Left ventricle myocardium inferior (tissue), 1 donor: Measurements from ENCODE around the gene INPP4B. TPM values are rescaled to one million over a fixed set of nuclear protein-coding genes. Genes with fewer than 3 reads are reported as not detected.

Source experiments
- DNase-seq: peaks from one replicate; pipeline ENCODE4 v3.0.0-alpha.2; 2020
- H3K27ac ChIP-seq: fragments of 200-600 bp; replicated peaks from 2 replicates; pipeline ENCODE4 v1.8.0; 2021
- H3K27me3 ChIP-seq: fragments of 200-600 bp; 2 replicates; pipeline ENCODE4 v1.8.0; 2021; ENCODE audit warnings: low read depth
- H3K36me3 ChIP-seq: fragments of 200-600 bp; 2 replicates; pipeline ENCODE4 v1.8.0; 2021
- H3K4me1 ChIP-seq: fragments of 200-600 bp; 2 replicates; pipeline ENCODE4 v1.8.0; 2021
- H3K4me3 ChIP-seq: fragments of 200-600 bp; 2 replicates; pipeline ENCODE4 v1.8.0; 2021; ENCODE audit warnings: mild to moderate bottlenecking, moderate library complexity
- H3K9me3 ChIP-seq: fragments of 200-600 bp; replicated peaks from 2 replicates; pipeline ENCODE4 v1.8.0; 2021
- intact Hi-C: fragments of 100-400 bp; cut with micrococcal nuclease; formaldehyde crosslinking; loops from one replicate; pipeline ENCODE4 v1.11.0; 2022
- total RNA-seq: library from RNA; stranded (reverse); fragmentation: NEBNext Ultra II Directional; extraction: Animal tissue kit (Norgen Biotek cat#: 25700); gene quantifications from one replicate; pipeline ENCODE4 v1.2.1, GENCODE V29; 2021
- TF ChIP-seq, protein P1 (sequence below): fragments of 200-600 bp; IDR thresholded peaks from 2 replicates; pipeline ENCODE4 v1.8.0; 2021; ENCODE audit warnings: antibody characterized with exemption, mild to moderate bottlenecking, borderline replicate concordance
- donor health status: DM: no; HTN: yes; CAD: no; lungs with severe emphysema.

The INPP4B gene
- total RNA-seq, 1 donor from 2014 or later = 61.1 TPM

GRCh38 chr4:142565771-142566170, 280.3 kb downstream of the INPP4B start:
- DNase-seq = no peak
- H3K27me3 ChIP-seq = no peaks in the 10 kb centered on the region
- peaks cover 16% of the 10 kb centered on the region for H3K4me1 ChIP-seq
- no peaks in the 10 kb centered on the region for H3K36me3 ChIP-seq
- intact Hi-C loops = no loop called here
- TF ChIP-seq, protein P1, sequence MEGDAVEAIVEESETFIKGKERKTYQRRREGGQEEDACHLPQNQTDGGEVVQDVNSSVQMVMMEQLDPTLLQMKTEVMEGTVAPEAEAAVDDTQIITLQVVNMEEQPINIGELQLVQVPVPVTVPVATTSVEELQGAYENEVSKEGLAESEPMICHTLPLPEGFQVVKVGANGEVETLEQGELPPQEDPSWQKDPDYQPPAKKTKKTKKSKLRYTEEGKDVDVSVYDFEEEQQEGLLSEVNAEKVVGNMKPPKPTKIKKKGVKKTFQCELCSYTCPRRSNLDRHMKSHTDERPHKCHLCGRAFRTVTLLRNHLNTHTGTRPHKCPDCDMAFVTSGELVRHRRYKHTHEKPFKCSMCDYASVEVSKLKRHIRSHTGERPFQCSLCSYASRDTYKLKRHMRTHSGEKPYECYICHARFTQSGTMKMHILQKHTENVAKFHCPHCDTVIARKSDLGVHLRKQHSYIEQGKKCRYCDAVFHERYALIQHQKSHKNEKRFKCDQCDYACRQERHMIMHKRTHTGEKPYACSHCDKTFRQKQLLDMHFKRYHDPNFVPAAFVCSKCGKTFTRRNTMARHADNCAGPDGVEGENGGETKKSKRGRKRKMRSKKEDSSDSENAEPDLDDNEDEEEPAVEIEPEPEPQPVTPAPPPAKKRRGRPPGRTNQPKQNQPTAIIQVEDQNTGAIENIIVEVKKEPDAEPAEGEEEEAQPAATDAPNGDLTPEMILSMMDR = no peak
- H3K27ac ChIP-seq = no peak overlapping the region
- H3K9me3 ChIP-seq = no peaks in the 10 kb centered on the region
- no peak overlapping the region for H3K4me3 ChIP-seq

- no peaks in the 10 kb centered on the region for H3K9me3 ChIP-seq
- no peak overlapping the region for H3K4me3 ChIP-seq
- TF ChIP-seq, protein P1 = no peak
- no peak overlapping the region for H3K27ac ChIP-seq
- DNase-seq = no peak
- H3K4me1 ChIP-seq = peaks cover 18% of the 10 kb centered on the region
- H3K27me3 ChIP-seq = no peaks in the 10 kb centered on the region
- no peaks in the 10 kb centered on the region for H3K36me3 ChIP-seq
- intact Hi-C loops = no loop called here
Measured at GRCh38 chr4:142563682-142564291, 282.3 kb downstream of the INPP4B start.

DNA sequence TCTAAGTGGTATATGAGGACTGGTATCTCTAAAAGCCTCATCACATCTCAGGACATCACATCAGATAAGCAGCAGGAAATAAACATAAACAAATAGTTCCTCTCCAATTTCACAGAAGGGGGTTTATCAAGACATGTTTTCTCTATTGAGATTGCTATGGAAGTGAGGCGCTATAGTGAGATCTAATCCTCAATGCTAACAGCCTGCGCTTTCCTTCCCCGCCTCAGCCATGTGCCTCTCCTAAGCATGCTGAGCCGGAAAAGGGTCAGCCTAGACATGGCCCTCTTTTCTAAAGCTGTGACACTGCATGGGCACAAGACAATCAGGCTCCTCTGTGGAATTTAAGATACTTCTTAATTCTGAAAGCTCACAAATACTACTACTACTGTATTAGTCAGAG, 286.1 kb downstream of the INPP4B start:
- intact Hi-C loops = no loop called here
- H3K27me3 ChIP-seq = no peaks in the 10 kb centered on the region
- no peaks in the 10 kb centered on the region for H3K36me3 ChIP-seq
- peaks cover 7% of the 10 kb centered on the region for H3K4me1 ChIP-seq
- H3K27ac ChIP-seq = no peak overlapping the region
- TF ChIP-seq, protein P1 = no peak
- no peak overlapping the region for H3K4me3 ChIP-seq
- H3K9me3 ChIP-seq = no peaks in the 10 kb centered on the region
- DNase-seq = no peak

DNA sequence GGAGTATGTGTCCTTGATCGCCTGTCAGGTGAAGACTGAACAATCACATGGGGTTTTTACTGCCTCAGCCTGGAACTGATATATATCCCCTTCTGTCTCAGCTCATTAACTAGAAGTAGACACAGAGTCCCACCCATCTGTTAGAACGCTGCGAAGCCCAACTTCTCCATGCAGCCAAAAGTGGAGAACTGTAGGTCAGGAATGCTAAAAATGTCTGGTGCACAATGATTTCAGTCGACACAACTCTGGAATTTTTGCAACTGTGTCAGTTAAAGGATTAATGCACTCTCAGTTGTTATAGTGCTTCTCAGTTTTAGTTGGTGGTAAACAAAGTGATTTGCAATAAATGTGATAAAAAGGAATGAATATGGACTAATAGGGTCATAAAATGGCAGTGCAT, 287.2 kb downstream of the INPP4B start:
- Histone ChIP-seq H3K4me3 (no peak overlapping the region), H3K9me3 (no peaks in the 10 kb centered on the region), H3K27ac (no peak overlapping the region), H3K4me1 (peaks cover 7% of the 10 kb centered on the region), H3K27me3 (no peaks in the 10 kb centered on the region), H3K36me3 (no peaks in the 10 kb centered on the region)
- intact Hi-C loops = no loop called here
- TF ChIP-seq, protein P1 = no peak
- DNase-seq = no peak

DNA sequence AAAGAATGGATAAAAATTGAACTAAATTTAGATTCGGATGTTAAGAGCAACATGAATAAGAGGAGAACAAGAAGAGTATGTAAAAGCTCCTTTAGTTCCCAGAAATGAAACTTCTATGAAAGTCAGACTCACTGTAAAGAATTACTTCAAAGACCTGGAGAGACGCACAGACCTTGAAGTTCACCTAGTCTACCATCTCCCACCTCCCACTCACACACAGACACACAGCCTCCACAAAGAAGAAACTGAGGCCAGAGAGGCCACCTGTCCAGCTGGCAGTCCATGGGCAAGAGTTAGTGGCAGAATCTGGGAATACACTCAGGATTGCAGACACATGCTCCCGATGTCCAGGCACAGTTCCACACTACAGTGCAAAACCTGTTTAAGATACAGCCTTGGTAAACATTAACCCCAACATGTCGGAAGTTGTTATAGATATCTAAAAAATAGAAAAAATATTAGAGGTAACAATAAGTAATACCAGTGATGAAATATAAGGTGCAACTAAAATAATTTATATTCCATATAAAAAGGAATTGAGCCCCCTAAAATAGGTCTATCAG, 288.8 kb downstream of the INPP4B start:
- DNase-seq = no peak

More for the DNA sequence above, 288.8 kb downstream of the INPP4B start:
- intact Hi-C loops = no loop called here
- Histone ChIP-seq H3K9me3 (no peaks in the 10 kb centered on the region), H3K27me3 (no peaks in the 10 kb centered on the region), H3K27ac (no peak overlapping the region), H3K4me3 (no peak overlapping the region), H3K4me1 (peaks cover 7% of the 10 kb centered on the region), H3K36me3 (no peaks in the 10 kb centered on the region)
- TF ChIP-seq, protein P1 = no peak
